RWPE2 (cell line): ENCODE measurements around the gene CCDC192.

Source experiments
- ATAC-seq: fragments of 200-7000 bp; cut with Tn5 transposase; 3 replicates; pipeline ENCODE4 v1.9.1; 2021; ENCODE audit warnings: low read depth
- DNase-seq: peaks from one replicate; pipeline ENCODE4 v3.0.0-alpha.2; 2020; ENCODE audit warnings: low spot score
- H3K27ac ChIP-seq: fragments of 450-650 bp; 2 replicates; pipeline ENCODE4 v1.5.1; 2017; ENCODE audit warnings: mild to moderate bottlenecking; ENCODE audit not compliant: poor library complexity, severe bottlenecking
- H3K27me3 ChIP-seq: fragments of 250-450 bp; sonication (Bioruptor Pico); 2 replicates; pipeline ENCODE4 v1.5.1; 2021; ENCODE audit warnings: mild to moderate bottlenecking, moderate library complexity; ENCODE audit not compliant: insufficient read depth, poor library complexity, severe bottlenecking
- H3K36me3 ChIP-seq: fragments of 250-450 bp; sonication (Bioruptor Pico); 2 replicates; pipeline ENCODE4 v1.5.1; 2020; ENCODE audit warnings: low read depth, mild to moderate bottlenecking, moderate library complexity
- H3K4me1 ChIP-seq: fragments of 250-450 bp; sonication (Bioruptor Pico); 2 replicates; pipeline ENCODE4 v1.5.1; 2021; ENCODE audit warnings: mild to moderate bottlenecking, moderate library complexity; ENCODE audit not compliant: insufficient read depth, poor library complexity, severe bottlenecking
- H3K4me3 ChIP-seq: fragments of 250-450 bp; sonication (Bioruptor Pico); 2 replicates; pipeline ENCODE4 v1.5.1; 2021; ENCODE audit warnings: mild to moderate bottlenecking, moderate library complexity; ENCODE audit not compliant: severe bottlenecking
- H3K9me3 ChIP-seq: fragments of 250-450 bp; sonication (Bioruptor Pico); 2 replicates; pipeline ENCODE4 v1.5.1; 2021; ENCODE audit warnings: mild to moderate bottlenecking, moderate library complexity; ENCODE audit not compliant: severe bottlenecking
- TF ChIP-seq, protein P1 (sequence below): fragments of 450-650 bp; IDR thresholded peaks from one replicate; pipeline ENCODE4 v1.5.1; 2017; ENCODE audit warnings: mild to moderate bottlenecking, moderate library complexity; ENCODE audit not compliant: poor library complexity, severe bottlenecking

Gene CCDC192, protein sequence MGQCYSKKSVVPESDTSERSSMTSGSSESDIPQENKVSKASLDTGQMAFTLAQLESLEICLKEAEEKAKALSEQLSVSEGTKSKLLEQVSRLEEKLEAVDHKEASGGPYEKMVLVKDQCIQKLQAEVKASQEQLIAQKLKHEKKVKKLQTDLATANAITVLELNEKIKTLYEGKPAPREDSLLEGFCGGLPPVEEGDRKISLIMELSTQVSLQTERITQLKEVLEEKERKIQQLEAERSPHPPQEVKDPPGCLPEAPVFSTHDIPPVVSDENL

DNA sequence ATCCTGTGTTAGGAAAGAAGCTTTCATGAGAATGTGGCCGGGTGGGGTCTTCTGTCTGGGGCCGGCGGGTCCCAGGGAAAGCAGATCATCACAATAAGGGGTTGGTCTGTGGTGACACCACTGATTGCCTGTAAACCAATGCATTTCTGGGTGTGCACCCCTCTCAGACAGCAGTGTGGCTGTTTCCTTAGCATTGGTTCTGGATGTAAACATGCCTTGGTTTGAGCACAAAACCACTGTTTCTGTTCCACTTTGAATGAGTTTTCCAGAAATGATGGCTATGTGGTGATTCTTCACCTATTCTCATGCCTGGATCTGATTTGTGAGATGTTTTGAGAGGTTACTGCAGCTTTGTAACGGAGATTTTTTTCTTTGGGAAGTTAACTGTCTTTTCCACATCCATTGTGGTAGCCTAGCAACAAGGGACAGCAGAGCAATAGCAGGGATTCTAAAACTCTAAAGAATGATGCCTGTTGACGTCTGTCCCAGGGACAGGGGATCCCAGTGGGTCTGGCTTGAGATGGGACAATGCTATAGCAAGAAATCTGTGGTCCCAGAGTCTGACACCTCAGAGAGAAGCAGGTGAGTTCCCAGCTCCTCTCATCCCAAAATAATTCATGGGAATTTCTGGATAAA lies at the start of gene CCDC192:
TSS of gene CCDC192 (plus strand) at position 466 of the 636 bp plus-strand sequence. CDS start at position 521, 55 bp downstream.
- no peak for DNase-seq
- H3K27ac ChIP-seq, result no peak within 1 kb of the TSS
- H3K9me3 ChIP-seq, result no peaks in the 10 kb centered on the region
- H3K4me3 ChIP-seq, result no peak within 1 kb of the TSS
- ATAC-seq, result no peak
- TF ChIP-seq, protein P1, sequence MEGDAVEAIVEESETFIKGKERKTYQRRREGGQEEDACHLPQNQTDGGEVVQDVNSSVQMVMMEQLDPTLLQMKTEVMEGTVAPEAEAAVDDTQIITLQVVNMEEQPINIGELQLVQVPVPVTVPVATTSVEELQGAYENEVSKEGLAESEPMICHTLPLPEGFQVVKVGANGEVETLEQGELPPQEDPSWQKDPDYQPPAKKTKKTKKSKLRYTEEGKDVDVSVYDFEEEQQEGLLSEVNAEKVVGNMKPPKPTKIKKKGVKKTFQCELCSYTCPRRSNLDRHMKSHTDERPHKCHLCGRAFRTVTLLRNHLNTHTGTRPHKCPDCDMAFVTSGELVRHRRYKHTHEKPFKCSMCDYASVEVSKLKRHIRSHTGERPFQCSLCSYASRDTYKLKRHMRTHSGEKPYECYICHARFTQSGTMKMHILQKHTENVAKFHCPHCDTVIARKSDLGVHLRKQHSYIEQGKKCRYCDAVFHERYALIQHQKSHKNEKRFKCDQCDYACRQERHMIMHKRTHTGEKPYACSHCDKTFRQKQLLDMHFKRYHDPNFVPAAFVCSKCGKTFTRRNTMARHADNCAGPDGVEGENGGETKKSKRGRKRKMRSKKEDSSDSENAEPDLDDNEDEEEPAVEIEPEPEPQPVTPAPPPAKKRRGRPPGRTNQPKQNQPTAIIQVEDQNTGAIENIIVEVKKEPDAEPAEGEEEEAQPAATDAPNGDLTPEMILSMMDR, result no peak
- H3K36me3 ChIP-seq, result no peaks in the 10 kb centered on the region
- no peaks in the 10 kb centered on the region for H3K27me3 ChIP-seq
- H3K4me1 ChIP-seq, result peaks cover 6% of the 10 kb centered on the region

DNA sequence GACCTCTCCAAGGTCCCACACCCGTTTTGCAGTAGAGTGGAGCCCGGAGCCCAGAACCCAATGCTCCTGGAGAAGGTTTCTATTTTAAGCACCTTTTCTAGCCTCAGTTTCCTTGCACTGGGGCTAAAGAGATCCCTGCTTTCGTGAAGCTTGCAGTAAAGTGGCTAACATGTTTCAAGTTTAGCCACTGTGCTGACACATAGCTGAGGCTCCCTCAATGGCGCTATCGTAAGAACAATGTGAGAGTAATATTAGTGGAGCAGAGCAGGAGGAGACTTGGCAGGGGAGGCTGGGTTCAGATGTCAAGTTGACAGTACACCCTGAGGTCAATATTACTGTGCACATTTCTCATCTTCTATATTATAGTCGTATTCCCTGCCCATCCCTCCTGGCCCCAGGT lies 46.4 kb upstream of the CCDC192 start:
- no peaks in the 10 kb centered on the region for H3K4me1 ChIP-seq
- ATAC-seq (no peak), DNase-seq (no peak)
- no peak overlapping the region for H3K4me3 ChIP-seq
- H3K36me3 ChIP-seq, result no peaks in the 10 kb centered on the region
- no peaks in the 10 kb centered on the region for H3K27me3 ChIP-seq
- no peak overlapping the region for H3K27ac ChIP-seq
- TF ChIP-seq, protein P1, result no peak
- H3K9me3 ChIP-seq, result no peaks in the 10 kb centered on the region

DNA sequence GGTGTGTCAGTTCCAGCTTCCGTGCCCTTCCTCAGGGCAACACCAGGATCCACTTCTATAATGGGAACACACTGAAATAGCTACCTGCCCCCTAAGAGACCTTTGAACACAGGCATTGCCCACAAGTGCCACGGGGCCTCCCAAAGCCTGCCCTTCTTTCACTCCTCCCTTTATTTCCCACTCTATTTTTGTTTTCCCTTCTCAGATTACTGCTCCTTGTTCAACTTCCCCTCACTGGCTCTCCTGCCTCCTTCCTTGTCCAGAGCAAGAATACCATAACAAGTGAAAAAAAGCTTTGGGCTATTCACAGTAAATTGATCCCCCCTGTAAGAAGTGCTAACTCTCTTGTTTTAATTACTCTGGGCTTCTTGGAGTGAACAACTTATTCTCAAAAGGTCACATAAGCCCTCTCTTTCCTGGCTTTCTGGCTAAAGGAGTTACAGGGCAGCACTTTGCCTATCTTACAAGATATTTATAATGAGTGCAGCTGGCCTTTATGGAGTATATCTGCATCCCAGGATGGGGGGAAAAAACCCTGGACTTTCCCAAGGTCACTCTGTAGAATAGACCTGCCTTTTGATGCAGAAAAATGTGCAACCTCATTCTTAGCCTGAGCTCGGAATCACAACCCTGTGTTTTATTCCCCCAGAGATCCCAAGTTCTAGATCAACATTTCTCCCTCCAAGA lies 43.0 kb upstream of the CCDC192 start:
- DNase-seq (no peak), ATAC-seq (no peak; the same call in 2 of the 3 replicates)
- Histone ChIP-seq H3K9me3 (no peaks in the 10 kb centered on the region), H3K4me1 (no peaks in the 10 kb centered on the region), H3K27me3 (no peaks in the 10 kb centered on the region), H3K4me3 (no peak overlapping the region), H3K36me3 (no peaks in the 10 kb centered on the region), H3K27ac (no peak overlapping the region)
- TF ChIP-seq, protein P1, result no peak

DNA sequence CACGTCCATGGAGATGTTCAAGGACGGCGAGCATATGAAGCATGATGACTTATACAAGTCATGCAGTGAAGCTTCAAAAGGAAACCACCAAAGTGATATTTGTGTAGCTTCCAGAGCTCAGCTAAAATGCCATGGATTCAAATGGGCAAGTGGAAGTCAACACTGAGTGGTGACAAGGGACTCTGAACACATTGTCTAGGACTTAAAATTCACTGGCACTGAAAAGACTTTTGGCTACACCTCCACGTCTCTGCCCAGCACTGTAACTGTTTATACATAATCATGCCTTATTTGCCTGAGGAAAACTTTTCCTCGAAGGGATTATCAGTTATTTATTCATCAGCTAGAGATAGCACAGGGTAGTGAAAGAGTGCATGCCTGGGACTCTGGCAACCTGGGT lies 39.1 kb upstream of the CCDC192 start:
- TF ChIP-seq, protein P1, result no peak

DNA sequence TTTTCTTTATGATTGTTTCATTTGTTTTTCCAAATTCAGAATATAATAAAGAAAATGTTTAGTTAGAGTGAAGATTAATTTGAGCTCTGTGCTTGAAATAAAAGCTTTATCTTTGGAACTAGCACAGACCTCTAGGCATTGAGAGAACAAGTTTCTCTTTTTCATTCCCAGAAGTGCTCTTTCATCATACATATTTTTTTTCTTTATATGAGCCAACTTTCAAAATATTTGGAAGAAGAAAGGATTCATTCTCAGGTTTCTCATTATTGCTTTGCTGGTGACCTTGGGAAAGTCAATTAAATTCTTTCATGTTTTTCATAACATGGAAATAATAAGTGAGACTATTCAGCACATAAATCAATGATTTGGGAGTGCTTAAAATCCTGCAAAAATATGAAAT lies 37.5 kb upstream of the CCDC192 start:
- Histone ChIP-seq H3K36me3 (no peaks in the 10 kb centered on the region), H3K27ac (no peak overlapping the region), H3K4me3 (no peak overlapping the region), H3K27me3 (no peaks in the 10 kb centered on the region), H3K4me1 (no peaks in the 10 kb centered on the region), H3K9me3 (no peaks in the 10 kb centered on the region)
- DNase-seq (no peak), ATAC-seq (no peak)
- TF ChIP-seq, protein P1, result no peak

More for the DNA sequence above, 39.1 kb upstream of the CCDC192 start:
- DNase-seq (no peak), ATAC-seq (no peak)
- H3K27me3 ChIP-seq, result no peaks in the 10 kb centered on the region
- H3K4me3 ChIP-seq, result no peak overlapping the region
- no peaks in the 10 kb centered on the region for H3K9me3 ChIP-seq
- H3K4me1 ChIP-seq, result no peaks in the 10 kb centered on the region
- H3K36me3 ChIP-seq, result no peaks in the 10 kb centered on the region
- H3K27ac ChIP-seq, result no peak overlapping the region
